ENCODE results near the gene FAU.

DNA sequence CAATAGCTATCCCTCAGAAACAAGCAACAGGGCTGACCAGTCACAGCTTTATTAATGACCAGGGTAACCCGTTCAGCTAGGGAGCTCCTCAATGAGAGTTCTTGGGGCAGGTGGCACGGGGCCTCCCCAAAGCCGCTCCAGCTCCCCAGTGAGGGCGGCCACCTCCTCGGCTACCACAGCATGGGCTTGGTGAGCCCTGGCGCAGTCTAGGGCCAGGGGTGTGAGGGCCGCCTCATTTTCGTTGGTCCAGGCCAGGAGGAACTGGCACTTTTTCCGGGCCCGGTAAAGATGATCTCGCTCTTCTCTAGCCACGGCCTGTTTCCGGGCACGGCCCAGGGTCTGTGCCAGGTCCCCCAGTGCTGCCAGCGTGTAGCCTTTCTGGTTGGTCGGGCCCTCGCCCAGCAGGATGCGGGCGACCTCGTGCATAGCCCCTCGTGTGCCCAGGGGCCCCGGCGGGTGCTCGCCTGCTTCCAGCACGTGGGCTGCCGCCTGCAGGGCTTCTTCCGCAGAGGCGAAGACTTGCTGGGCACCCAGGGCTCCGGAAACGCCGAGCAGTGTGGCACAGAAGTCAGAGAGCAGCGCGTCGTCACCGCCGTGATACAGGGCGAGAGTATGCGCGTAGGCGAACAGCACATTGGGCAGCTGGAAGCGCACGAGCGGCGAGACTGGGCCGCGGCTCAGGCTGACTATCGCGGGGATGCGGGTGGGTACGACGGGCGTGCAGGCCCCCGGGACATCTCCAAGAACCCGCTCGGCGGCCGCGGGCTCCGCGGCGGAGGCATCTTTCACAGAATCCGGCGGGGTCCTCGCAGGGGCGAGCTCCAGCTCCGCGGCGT lies 5.3 kb downstream of the FAU start:
- TF ChIP-seq, protein P1, sequence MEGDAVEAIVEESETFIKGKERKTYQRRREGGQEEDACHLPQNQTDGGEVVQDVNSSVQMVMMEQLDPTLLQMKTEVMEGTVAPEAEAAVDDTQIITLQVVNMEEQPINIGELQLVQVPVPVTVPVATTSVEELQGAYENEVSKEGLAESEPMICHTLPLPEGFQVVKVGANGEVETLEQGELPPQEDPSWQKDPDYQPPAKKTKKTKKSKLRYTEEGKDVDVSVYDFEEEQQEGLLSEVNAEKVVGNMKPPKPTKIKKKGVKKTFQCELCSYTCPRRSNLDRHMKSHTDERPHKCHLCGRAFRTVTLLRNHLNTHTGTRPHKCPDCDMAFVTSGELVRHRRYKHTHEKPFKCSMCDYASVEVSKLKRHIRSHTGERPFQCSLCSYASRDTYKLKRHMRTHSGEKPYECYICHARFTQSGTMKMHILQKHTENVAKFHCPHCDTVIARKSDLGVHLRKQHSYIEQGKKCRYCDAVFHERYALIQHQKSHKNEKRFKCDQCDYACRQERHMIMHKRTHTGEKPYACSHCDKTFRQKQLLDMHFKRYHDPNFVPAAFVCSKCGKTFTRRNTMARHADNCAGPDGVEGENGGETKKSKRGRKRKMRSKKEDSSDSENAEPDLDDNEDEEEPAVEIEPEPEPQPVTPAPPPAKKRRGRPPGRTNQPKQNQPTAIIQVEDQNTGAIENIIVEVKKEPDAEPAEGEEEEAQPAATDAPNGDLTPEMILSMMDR (IDR thresholded peaks at IDR 0.05 in 2 of 3, conservative IDR thresholded peaks at IDR 0.05 in 1 of 3; ENCODE audit: control insufficient read depth in 2 of 3, extremely low read depth in 1 of 3, insufficient read depth in 1 of 3, low read depth in 3 of 3, low read length in 3 of 3) = no peak
- TF ChIP-seq POLR2AphosphoS5 (IDR thresholded peaks at IDR 0.05; ENCODE audit: low read length) = no peak
- TF ChIP-seq EED (IDR thresholded peaks at IDR 0.05; ENCODE audit: low read depth) = no peak
- no peak for TF ChIP-seq CEBPB (IDR thresholded peaks at IDR 0.05; ENCODE audit: borderline replicate concordance in 1 of 2, low read depth in 2 of 2, low read length in 2 of 2)
- TF ChIP-seq RAD21 (IDR thresholded peaks at IDR 0.05; ENCODE audit: insufficient read depth, low read depth, low read length) = no peak
- TF ChIP-seq SIX5 (IDR thresholded peaks at IDR 0.05; ENCODE audit: low read depth, low read length, severe bottlenecking) = no peak
- TF ChIP-seq TAF1 (IDR thresholded peaks at IDR 0.05; ENCODE audit: borderline replicate concordance, low read depth, low read length) = no peak

All from GM12878 (cell line).